Endodermal cell (in vitro differentiated cells): Measurements from ENCODE around the gene ACAA2. TPM values are rescaled to one million over a fixed set of nuclear protein-coding genes. Genes with fewer than 3 reads are reported as not detected.

Experiments
- DNase-seq: peaks from one replicate; pipeline ENCODE4 v3.0.0-alpha.2; 2017
- H3K27ac ChIP-seq: 2 replicates; pipeline ENCODE4 v1.5.1; 2013; ENCODE audit warnings: mild to moderate bottlenecking, low read depth, low read length, moderate library complexity
- H3K27me3 ChIP-seq: 2 replicates; pipeline ENCODE4 v1.6.1; 2013; ENCODE audit warnings: mild to moderate bottlenecking, low read length, moderate library complexity; ENCODE audit not compliant: insufficient read depth, control insufficient read depth, poor library complexity, severe bottlenecking
- H3K36me3 ChIP-seq: 2 replicates; pipeline ENCODE4 v1.7.0; 2013; ENCODE audit warnings: mild to moderate bottlenecking, low read length, moderate library complexity; ENCODE audit not compliant: control insufficient read depth, insufficient read depth
- H3K4me1 ChIP-seq: one replicate; pipeline ENCODE4 v1.7.0; 2013; ENCODE audit warnings: low read length; ENCODE audit not compliant: control insufficient read depth, insufficient read depth
- H3K4me3 ChIP-seq: 2 replicates; pipeline ENCODE4 v1.5.1; 2013; ENCODE audit warnings: mild to moderate bottlenecking, low read length, moderate library complexity
- H3K9ac ChIP-seq: 2 replicates; pipeline ENCODE4 v1.6.1; 2013; ENCODE audit warnings: mild to moderate bottlenecking, low read length, moderate library complexity; ENCODE audit not compliant: poor library complexity, severe bottlenecking; ENCODE audit errors: extremely low read depth
- H3K9me3 ChIP-seq: 2 replicates; pipeline ENCODE4 v1.6.1; 2013; ENCODE audit warnings: mild to moderate bottlenecking, low read length, moderate library complexity; ENCODE audit not compliant: control insufficient read depth
- H3K27ac Mint-ChIP-seq: 2 replicates; pipeline ENCODE4 v1.8.0; 2020; ENCODE audit warnings: mixed read lengths
- H3K27me3 Mint-ChIP-seq: 2 replicates; pipeline ENCODE4 v1.8.0; 2021; ENCODE audit warnings: mild to moderate bottlenecking, mixed read lengths; ENCODE audit not compliant: insufficient read depth
- H3K36me3 Mint-ChIP-seq: 2 replicates; pipeline ENCODE4 v1.8.0; 2020; ENCODE audit warnings: low read depth, mixed read lengths
- H3K4me1 Mint-ChIP-seq: 2 replicates; pipeline ENCODE4 v1.8.0; 2020; ENCODE audit warnings: mixed read lengths
- H3K4me3 Mint-ChIP-seq: 2 replicates; pipeline ENCODE4 v1.8.0; 2020; ENCODE audit warnings: mild to moderate bottlenecking, moderate library complexity, mixed read lengths
- H3K9me3 Mint-ChIP-seq: 2 replicates; pipeline ENCODE4 v1.8.0; 2020; ENCODE audit warnings: mild to moderate bottlenecking, mixed read lengths
- CTCF ChIP-seq: fragments of 200-600 bp; sonication (generic); conservative IDR thresholded peaks from 2 replicates; pipeline ENCODE4 v1.5.0; 2021; ENCODE audit warnings: antibody characterized with exemption, mild to moderate bottlenecking
- WGBS, 2 experiments: methylation state at CpG; one replicate each; pipeline versions ENCODE4 v1.1.5 to v1.1.7; 2013; ENCODE audit warnings: missing lambda C conversion rate in 2 of 2, mixed read lengths in 1 of 2; ENCODE audit not compliant: insufficient coverage in 1 of 2, insufficient read length in 1 of 2; 5-methylcytosine and 5-hydroxymethylcytosine counted together
- total RNA-seq, 2 donors: library from RNA; stranded (reverse); fragmentation: NEBNext Ultra II Directional in 1 of 2; extraction: Animal tissue kit (Norgen Biotek cat#: 25700) in 1 of 2; gene quantifications; 2 replicates in 1 of 2; 3 replicates in 1 of 2; pipeline ENCODE4 v1.2.1, GENCODE V29; 2021

The ACAA2 gene
- total RNA-seq, 2 donors from 2014 or later: 128 to 131 TPM

GRCh38 chr18:49861659-49862058 lies 48.3 kb upstream of the ACAA2 start:
- no peaks in the 10 kb centered on the region for H3K4me1 ChIP-seq
- H3K9ac ChIP-seq: no peak overlapping the region
- no peak overlapping the region for H3K27ac ChIP-seq
- H3K9me3 ChIP-seq: no peaks in the 10 kb centered on the region
- H3K27ac Mint-ChIP-seq: no peak overlapping the region
- no peaks in the 10 kb centered on the region for H3K9me3 Mint-ChIP-seq
- no peaks in the 10 kb centered on the region for H3K27me3 ChIP-seq
- no peak overlapping the region for H3K4me3 Mint-ChIP-seq
- H3K4me3 ChIP-seq: no peak overlapping the region
- H3K4me1 Mint-ChIP-seq: peaks cover 9% of the 10 kb centered on the region
- no peaks in the 10 kb centered on the region for H3K27me3 Mint-ChIP-seq
- DNase-seq: no peak
- no peaks in the 10 kb centered on the region for H3K36me3 ChIP-seq
- peak; percentile 66 for TF ChIP-seq CTCF
- H3K36me3 Mint-ChIP-seq: no peaks in the 10 kb centered on the region
- 39 to 53% methylated on average over 3 of the region's 3 CpGs for WGBS, 2 experiments

- no peaks in the 10 kb centered on the region for H3K27me3 ChIP-seq
- H3K36me3 Mint-ChIP-seq: no peaks in the 10 kb centered on the region
Observed at GRCh38 chr18:49859725-49860124, 46.4 kb upstream of the ACAA2 start.

GRCh38 chr18:49859021-49859359 lies 45.7 kb upstream of the ACAA2 start:
- H3K9me3 Mint-ChIP-seq: no peaks in the 10 kb centered on the region
- no peak overlapping the region for H3K9ac ChIP-seq
- peaks cover 9% of the 10 kb centered on the region for H3K4me1 Mint-ChIP-seq
- H3K36me3 Mint-ChIP-seq: no peaks in the 10 kb centered on the region
- TF ChIP-seq CTCF: no peak
- no peaks in the 10 kb centered on the region for H3K27me3 Mint-ChIP-seq
- no peak for DNase-seq
- no peak overlapping the region for H3K4me3 Mint-ChIP-seq
- no peaks in the 10 kb centered on the region for H3K36me3 ChIP-seq
- no peak overlapping the region for H3K27ac ChIP-seq
- WGBS, 2 experiments: 68% methylated on average over 6 of the region's 6 CpGs; no CpG with 5 or more reads in 1 of the 2 experiments
- H3K4me1 ChIP-seq: no peaks in the 10 kb centered on the region
- H3K27me3 ChIP-seq: no peaks in the 10 kb centered on the region
- no peak overlapping the region for H3K4me3 ChIP-seq
- H3K27ac Mint-ChIP-seq: no peak overlapping the region
- H3K9me3 ChIP-seq: no peaks in the 10 kb centered on the region

More at GRCh38 chr18:49859725-49860124, 46.4 kb upstream of the ACAA2 start:
- no peak overlapping the region for H3K4me3 ChIP-seq
- H3K27ac ChIP-seq: no peak overlapping the region
- Mint-ChIP-seq H3K4me3 (no peak overlapping the region), H3K27me3 (no peaks in the 10 kb centered on the region), H3K4me1 (peaks cover 9% of the 10 kb centered on the region), H3K9me3 (no peaks in the 10 kb centered on the region), H3K27ac (no peak overlapping the region)
- no peak for DNase-seq
- no peaks in the 10 kb centered on the region for H3K4me1 ChIP-seq
- H3K36me3 ChIP-seq: no peaks in the 10 kb centered on the region
- no peak for TF ChIP-seq CTCF
- 90 to 96% methylated on average over 6 to 12 of the region's 12 CpGs for WGBS, 2 experiments
- H3K9me3 ChIP-seq: no peaks in the 10 kb centered on the region
- no peak overlapping the region for H3K9ac ChIP-seq
